Breast epithelium (tissue), 3 donors: ENCODE results near the gene RNASE13.

Source experiments
- POLR2A ChIP-seq: fragments of 450-650 bp; IDR thresholded peaks from one replicate; pipeline ENCODE4 v1.6.1; 2016; ENCODE audit warnings: antibody characterized with exemption, mild to moderate bottlenecking, moderate library complexity
- POLR2AphosphoS5 ChIP-seq, 3 donors: sonication (generic); formaldehyde crosslinking; IDR thresholded peaks; one replicate each; pipeline ENCODE4 v1.6.1; 2017; ENCODE audit warnings: antibody characterized with exemption in 3 of 3
- TF ChIP-seq, protein P1 (sequence below), 3 donors: fragments of 450-650 bp; IDR thresholded peaks; one replicate each; pipeline ENCODE4 v1.5.1; 2016 to 2017; ENCODE audit warnings: antibody characterized with exemption in 3 of 3, mild to moderate bottlenecking in 3 of 3, moderate library complexity in 3 of 3

DNA sequence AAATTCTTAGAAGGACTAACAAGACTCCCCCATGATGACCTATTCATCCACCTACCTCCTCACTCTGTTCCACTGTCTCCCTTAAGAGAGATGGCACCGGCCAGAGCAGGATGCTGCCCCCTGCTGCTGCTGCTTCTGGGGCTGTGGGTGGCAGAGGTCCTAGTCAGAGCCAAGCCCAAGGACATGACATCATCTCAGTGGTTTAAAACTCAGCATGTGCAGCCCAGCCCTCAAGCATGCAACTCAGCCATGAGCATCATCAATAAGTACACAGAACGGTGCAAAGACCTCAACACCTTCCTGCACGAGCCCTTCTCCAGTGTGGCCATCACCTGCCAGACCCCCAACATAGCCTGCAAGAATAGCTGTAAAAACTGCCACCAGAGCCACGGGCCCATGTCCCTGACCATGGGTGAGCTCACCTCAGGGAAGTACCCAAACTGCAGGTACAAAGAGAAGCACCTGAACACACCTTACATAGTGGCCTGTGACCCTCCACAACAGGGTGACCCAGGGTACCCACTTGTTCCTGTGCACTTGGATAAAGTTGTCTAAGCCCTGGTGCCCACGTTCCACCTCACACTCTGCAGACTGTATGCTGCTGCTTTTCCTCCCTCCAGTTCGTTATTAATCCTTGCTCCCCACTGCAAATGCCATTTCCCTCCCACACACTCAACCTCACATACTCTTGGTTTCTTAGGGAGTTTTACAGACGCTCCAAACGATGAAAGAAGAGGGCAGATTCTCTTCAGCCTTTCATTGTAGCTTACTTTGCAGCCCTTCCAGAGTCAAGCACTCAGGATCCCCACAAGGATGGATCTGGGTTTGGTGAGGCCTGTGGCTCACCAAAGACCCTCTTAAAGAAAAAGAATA is 23.4 kb upstream of the RNASE13 start, which contains the start of gene RNASE8:
- TF ChIP-seq, protein P1, sequence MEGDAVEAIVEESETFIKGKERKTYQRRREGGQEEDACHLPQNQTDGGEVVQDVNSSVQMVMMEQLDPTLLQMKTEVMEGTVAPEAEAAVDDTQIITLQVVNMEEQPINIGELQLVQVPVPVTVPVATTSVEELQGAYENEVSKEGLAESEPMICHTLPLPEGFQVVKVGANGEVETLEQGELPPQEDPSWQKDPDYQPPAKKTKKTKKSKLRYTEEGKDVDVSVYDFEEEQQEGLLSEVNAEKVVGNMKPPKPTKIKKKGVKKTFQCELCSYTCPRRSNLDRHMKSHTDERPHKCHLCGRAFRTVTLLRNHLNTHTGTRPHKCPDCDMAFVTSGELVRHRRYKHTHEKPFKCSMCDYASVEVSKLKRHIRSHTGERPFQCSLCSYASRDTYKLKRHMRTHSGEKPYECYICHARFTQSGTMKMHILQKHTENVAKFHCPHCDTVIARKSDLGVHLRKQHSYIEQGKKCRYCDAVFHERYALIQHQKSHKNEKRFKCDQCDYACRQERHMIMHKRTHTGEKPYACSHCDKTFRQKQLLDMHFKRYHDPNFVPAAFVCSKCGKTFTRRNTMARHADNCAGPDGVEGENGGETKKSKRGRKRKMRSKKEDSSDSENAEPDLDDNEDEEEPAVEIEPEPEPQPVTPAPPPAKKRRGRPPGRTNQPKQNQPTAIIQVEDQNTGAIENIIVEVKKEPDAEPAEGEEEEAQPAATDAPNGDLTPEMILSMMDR (IDR thresholded peaks at IDR 0.05): no peak
- no peak for TF ChIP-seq POLR2A
- TF ChIP-seq POLR2AphosphoS5 (IDR thresholded peaks at IDR 0.05): no peak
